HCEC 1CT (cell line): Measurements from ENCODE around the gene TOMM40L.
"Not testable (repeated sequence)": the region's sequence is repeated elsewhere in the genome, so short reads cannot be mapped to it uniquely, and the experiment has no call there.

Experiments used
- DNase-seq: peaks from one replicate; pipeline ENCODE4 v3.0.0-alpha.2; 2017

TOMM40L gene

DNA sequence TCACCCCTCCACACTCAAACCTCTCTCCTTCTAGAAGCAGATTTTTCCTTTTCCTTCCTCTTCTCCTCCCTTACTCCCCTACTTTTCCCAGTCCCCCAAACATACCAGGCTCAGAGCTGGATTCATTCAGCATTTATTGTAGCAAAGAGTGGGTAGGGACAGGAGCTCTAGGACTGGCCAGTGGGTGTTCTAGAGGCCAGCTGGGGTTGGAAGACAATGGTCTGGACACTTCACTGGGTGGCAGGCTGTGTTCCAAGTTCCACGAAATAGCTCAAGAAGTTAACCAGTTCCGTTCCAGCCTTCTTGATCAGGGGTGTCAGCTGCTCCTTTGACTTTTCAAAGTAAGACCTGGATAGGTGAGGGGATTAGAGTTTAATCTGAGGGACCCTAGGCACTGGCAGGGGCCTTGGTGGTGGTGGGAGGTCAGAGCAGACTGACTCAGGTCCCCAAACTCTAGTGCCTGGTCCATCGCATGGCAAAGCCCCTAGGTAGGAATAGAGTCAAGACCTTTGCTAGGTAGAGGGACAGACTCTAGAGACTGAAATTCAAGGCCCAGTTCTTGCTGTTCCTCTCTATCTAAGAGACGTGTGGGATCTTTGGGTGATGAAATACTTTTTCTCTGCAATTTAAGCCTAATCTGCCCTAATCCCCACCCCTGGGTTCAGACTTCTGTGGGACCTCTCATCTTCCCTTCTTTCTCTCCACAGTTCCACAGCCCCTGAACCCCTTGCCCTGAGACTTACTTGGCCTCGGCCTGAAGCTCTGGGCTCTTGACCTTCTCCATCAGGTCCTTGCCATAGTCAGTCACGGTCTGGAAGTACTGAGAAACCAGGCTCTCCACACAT is 3.5 kb upstream of the TOMM40L start:
- no peak for DNase-seq

DNA sequence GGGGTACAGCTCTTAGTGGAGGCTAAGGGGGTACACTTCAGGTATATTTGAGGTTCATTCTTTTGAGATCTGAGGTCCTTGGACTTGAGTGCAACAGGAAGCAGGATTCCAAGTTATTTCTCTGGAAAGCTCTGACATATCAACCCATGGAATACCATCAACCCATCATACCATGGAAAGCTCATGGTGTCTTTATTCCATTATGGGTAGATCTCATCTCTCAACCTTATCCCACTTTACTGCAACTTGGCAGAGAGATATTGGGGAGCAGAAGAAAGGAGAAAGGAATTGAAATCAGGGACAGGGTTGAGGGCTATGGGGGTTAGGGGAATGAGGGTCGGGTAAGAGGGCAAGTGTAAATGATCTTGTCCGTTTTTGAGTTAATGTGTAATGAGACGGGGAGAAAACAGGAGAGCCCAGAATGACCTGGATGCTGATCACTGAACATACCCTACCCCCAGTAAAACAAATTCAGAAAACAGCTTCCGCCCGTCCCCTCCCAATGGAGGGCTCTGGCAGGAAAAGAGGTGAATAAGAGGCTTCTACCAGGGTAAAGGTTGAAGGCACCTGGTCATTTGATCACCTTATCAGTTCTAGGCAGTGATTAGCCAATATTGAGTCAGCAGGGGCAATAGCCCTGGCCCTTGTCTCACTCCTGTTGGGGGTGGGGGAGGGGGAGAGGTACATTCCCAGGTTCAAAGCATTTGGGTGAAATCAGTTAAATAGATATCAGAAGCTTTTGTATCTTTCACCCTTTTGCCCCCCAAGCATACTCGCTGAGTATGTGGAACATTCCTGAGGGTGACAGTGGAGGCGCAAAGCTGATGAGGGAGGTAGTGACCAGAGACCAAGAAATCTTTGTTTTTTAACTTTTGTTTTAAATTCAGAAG is 1.8 kb upstream of the TOMM40L start:
- DNase-seq = no peak

DNA sequence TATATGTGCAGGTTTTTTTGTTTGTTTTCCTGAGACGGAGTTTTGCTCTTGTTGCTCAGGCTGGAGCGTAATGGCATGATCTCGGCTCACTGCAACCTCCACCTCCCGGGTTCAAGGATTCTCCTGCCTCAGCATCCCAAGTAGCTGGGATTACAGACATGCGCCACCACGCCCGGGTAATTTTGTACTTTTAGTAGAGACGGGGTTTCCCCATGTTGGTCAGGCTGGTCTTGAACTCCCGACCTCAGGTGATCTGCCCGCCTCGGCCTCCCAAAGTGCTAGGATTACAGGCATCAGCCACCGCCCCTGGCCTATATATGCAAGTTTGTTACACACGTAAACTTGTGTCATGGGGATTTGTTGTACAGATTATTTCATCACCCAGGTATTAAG is 1.2 kb upstream of the TOMM40L start:
- DNase-seq = not testable (repeated sequence)

DNA sequence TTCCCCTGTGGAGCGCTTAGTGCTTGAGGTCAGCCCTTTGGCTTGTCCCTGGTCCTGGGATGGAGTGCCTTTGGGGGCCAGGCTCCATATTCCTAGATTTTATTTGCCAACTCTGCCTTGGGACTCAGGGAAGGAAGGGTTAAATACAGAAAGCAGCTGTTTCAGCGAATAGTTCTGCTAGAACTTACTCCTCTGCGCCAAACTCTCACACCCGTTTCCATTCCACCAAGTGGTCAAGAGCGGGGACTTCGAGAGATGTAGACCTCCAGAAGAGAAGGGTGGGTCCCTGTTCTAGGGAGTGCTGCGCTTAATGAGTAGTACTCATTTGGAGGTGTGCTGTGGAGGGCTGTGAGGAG is 704 bp upstream of the TOMM40L start:
- DNase-seq = no peak

DNA sequence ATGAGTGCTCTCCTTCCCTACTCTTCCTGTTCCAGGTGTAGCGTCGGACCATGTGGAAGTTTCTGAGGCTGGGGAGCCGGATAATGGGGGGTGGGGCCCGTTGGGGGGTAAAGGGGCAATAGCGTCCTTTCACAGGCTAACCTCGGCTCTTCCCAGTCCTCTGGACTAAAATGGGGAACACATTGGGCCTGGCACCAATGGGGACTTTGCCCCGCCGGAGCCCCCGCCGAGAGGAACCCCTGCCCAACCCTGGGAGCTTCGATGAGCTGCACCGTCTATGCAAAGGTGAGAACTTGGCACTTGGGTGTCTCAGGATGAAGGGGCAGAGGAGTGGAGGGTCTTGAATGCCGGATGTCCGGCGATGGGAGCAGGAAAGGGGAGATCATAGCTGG is 456 bp downstream of the TOMM40L start:
- no peak for DNase-seq

DNA sequence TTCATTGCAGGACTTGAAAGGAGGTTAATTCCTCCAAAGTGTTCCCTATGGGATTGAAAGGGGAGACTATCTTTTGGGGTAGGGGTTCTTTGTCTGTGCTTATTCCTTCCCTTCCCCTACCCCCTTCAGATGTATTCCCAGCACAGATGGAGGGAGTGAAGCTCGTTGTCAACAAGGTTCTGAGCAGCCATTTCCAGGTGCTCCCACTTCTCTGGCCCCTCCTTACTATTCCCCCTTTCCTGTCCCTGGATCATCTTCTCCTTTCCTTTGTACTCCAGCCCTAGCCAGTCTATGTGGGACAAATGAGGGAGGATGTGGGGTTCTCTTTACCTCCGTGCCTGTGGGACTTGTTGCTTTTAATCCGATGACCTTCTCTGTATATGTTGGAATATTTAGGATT is 899 bp downstream of the TOMM40L start:
- DNase-seq = no peak

DNA sequence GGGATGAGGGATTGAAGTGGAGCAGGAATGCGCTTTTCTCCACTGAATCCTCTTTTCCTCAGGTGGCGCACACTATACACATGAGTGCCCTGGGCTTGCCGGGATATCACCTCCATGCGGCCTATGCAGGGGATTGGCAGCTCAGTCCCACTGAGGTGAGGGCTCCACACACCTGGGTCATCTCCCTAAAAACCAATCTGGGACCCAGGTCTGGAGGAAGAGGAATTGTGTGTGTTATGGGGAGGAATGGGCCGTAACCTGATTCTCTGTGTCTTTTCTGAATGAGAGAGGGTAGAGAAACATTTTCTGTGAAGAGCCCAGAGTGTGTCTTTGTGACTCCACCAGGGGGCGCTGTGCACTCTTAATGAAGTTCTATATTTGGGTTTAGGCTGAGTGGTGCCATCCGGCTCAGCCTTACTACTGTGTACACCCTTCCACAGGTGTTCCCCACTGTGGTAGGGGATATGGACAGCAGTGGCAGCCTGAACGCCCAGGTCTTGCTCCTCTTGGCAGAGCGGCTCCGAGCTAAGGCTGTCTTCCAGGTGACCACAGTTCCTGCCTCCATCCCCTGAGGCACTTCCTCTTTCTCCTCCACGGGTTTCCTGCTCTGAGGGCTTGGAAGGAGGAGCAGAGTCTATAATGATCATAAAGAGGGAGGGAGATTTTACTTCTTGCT is 1.5 kb downstream of the TOMM40L start:
- peak; percentile 72 for DNase-seq

DNA sequence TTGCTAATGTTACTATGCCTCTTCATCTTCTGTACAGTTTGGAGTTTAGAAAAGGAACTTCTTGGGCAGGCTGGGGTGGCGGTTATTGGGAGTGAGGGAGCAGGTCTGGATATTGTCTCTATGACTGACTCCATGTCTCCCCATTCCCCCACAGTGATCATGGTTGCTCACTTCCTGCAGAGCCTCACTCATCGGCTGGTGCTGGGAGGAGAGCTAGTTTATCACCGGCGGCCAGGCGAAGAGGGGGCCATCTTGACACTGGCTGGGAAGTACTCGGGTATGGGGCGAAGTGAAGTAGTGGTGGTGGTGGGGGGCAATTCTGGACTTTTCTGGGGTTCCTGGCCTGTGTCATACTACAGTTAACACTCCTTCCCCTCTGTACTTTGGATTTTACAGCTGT is 2.2 kb downstream of the TOMM40L start:
- DNase-seq = no peak

DNA sequence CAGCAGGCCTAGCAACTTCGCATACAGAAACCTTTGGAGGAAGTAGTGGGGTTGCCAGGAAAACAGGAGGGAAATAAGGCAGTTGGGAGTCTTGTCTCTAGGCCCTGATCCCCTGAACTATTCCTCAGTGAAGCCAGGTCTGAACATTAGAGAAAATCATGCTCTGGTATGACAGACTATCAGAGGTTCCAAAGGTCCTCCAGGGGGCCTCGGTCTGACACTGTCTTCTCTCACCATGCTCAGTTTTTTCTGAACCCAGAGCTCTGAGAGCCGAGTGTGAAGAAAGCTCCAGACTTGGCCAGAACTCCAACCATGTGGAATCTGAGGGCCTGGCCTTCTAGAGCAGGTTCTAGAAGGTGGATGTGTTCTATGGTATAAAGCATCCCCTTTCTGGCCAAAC is 4.0 kb downstream of the TOMM40L start:
- DNase-seq = no peak

DNA sequence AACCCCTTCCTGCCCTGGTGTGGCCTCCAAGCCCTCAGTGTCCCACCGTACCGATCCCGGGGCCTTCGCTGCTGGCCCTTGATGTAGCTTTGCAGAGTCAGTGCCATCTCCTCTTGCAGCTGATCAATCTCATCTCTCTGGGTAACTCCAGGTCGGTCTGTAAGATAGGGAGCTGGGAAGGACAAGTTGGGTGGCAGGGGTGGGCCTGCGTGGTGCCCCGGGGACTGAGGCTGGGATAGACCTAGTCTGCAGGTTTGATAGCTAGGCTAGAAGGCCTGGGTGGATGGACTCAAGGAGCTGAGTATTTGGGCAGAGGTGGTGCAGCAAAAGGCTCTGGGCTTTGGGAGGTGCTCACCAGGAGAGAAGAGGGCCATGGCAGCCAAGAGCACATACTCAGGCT is 4.9 kb downstream of the TOMM40L start:
- no peak for DNase-seq

DNA sequence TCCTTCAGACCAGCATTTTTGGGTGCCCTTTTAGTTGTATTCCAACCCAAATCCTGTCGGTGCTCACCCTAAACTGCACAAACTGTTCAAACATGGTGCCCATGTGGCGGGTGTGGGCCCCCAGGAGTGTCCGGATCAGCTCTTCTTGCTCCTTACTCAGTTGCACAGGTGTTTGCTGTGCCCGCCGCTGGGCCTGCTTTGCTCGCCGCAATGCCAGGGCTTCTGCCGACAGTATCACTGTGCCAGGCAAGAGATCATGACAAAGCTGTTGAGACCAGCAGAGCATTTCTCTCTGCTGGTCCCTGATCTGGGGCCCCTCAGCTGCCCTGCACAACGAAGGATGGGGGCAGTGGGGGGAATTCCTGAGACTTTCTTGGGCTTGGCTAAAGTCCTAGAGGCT is 7.2 kb downstream of the TOMM40L start:
- DNase-seq = no peak

DNA sequence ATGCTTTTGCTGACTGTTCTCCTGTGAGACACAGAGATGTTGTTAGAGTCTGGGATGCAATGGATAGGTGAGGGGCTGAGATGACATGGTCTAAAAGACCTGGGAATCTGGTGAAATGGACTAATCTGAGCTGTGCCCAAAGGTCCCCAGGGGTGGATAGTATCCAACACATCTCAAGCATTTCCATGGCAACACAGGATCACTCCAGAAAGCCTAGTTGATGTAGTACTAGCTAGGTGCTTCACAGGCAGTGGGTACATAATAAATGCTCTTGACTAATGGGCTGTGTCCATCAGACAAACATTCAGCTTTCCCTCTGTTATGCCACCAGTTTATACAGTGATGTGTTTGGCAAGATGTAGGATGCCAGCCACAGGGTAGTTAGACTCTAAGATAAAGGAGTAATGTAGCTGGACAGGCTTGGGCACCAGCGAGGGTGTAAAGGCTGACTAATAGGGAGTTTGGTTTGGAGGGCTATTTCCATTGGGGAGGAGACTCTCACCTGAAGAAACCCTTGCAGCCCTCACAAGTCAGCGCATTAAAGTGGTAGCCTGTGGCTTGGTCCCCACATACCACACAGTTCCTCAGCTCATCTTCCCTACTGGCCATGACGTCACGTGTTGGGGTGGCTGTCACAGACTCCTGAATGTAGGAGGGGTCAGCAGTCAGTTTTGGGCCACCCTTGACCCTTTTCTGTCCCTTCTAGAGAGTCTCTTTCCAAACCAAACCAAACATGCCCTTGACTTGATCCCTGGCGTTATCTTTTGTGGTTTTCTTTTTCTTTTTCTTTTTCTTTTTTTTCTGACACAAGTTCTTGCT is 10.3 kb downstream of the TOMM40L start:
- DNase-seq = no peak

DNA sequence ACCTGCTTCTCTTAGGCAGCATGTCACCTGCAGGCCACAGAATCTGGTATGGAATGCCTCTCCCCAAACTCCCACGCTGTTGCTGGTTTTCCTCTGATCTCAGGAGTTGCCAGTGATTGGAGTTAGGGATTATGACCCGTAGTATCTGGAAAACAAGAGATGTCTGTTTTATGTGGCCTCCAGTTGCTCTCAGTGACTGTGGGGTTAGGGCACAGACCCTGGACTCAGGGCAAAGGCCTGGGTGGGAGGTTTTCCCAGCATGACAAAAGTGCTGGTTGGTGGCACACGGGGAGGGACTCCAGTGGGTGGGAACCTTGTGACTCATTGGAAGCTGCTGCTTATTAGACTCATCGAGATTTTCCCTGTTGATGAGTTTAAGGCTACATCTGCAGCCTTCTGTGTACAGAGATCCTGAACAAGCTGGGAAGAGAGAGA is 12.2 kb downstream of the TOMM40L start, which contains the start of gene NR1I3:
NR1I3 (minus strand) TSS at position 165 of the 435 bp plus-strand sequence. CDS start 1,638 bp downstream, outside the sequence.
- DNase-seq = no peak

DNA sequence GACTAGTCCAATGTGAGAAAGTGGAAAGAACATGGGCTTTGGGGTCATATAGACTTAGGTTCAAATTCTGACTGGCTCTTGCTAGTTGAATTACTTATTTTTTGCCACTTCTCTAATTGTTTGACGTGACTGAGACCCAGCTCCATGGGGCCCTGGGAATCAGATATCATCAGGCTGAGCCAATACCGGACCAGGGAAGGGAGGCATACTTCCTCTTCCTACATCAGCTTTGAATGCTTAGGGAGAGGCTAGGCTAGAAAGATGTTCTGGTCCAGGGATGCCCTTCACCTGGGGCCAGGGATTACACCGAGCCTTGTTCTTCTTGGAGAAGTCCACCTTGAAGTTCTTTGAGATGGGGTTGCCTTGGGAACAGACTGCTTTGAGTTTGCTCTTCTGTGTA is 15.8 kb downstream of the TOMM40L start:
- no peak for DNase-seq

DNA sequence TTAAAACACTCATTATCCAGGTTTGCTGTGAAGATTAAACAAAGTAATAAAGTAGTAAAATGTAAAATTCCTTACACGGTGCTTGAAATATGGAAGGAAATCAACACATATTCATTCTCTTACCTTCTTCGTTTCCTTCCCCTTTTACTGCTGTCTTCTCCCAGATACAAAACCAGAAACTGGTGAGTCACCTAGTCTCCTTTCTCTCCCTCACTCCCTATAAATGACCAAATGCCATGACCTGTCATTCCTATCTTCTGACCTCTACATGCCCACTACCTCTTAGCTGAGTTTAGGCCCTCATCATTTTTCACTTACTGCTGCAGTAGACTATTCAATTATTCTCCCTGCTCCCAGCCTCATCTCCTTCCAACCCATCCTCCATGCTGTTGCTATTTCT is 16.5 kb downstream of the TOMM40L start:
- no peak for DNase-seq

DNA sequence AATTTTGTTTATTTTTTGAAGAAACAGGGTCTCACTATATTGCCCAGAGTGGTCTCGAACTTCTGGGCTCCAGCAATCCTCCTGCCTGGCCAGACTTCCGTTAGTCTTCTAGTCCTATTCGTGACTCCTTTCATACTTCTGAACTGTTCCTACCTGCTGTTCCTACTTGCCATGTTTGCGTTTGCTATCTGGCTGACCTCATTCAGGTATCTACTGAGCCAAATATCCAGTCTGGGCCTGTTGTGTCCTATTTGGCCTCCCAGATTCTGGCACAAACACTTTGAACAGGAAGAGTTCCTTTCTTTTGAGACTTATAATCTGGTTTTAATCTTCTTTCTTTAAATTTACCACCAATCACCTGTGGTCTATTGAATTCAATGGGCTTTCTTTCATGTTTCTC is 19.0 kb downstream of the TOMM40L start:
- no peak for DNase-seq

DNA sequence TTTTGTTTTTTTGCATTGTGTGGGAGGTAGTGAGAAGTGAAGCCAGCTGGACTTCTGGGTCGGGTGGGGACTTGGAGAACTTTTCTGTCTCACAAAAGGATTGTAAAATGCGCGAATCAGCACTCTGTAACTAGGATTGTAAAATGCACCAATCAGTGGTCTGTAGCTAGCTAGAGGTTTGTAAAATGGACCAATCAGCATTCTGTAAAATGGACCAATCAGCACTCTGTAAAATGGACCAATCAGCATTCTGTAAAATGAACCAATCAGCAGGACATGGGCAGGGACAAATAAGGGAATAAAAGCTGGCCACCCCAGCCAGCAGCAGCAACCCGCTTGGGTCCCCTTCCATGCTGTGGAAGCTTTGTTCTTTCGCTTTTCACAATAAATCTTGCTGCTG is 24.2 kb downstream of the TOMM40L start:
- DNase-seq = not testable (repeated sequence)

DNA sequence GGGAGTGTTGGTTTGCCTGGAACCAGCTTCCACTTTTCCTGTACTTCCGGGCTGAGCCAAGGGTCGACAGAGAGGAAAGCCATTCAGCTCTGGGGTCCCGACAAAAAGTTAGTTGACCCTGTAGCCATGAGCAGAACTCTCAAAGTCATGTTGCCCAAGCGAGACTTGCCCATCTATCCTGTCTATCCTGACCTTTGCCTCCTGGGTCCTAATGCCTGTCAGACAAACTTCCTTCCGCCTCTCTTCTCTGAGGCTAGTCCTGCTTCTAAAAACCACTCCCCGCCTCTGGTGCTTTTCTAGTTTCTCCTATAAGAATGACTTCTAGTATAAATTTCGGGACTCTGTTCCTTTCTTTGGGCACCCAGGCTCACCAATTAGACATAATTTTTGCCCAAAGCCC is 25.0 kb downstream of the TOMM40L start:
- DNase-seq = no peak

DNA sequence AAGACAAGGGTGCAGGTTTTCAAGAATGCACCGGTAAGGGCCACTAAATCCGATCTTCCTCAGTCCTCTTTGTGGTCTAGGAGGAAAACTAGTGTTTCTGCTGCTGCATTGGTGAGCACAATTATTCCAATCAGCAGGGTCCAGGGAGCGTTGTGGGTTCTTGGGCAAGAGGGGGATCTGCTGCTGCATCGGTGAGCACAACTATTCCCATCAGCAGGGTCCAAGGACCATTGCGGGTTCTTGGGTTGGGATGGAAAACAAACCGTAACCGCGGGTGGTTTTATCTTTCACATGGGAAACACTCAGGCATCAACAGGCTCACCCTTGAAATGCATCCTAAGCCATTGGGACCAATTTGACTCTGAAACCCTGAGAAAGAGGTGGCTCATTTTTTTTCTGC is 25.7 kb downstream of the TOMM40L start:
- DNase-seq = no peak

DNA sequence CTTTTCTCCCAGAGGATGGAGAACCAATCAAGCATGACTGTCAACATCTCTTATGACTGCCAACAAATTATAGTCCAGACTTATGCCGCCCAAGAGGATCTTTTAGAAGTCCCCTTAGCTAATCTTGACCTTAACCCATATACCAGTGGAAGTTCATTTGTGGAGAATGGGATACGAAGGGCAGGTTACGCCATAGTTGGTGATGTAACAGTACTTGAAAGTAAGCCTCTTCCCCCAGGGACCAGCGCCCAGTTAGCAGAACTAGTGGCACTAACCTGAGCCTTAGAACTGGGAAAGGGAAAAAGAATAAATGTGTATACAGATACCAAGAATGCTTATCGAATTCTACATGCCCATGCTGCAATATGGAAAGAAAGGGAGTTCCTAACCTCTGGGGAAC is 29.4 kb downstream of the TOMM40L start:
- not testable (repeated sequence) for DNase-seq

DNA sequence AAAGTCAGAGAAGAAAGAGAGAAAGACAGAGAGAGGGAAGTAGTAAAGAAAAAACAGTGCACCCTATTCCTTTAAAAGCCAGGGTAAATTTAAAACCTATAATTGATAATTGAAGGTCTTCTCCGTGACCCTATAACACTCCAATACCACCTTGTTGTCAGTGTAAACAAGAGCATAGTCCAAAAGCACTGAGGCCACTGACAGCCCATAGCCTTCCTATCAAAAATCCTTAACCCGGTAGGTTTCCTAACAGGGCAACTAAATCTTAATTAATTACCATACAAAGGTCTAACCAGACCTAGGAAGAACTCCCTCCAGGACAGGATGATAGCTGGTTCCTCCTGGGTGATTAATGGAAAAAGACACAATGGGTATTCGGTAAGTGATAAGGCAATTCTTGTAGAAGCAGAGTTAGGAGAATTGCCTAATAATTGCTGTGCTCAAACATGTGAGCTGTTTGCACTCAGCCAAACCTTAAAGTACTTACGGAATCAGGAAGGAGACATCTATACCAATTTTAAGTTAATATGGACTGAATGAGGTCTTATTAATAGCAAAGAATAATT is 30.2 kb downstream of the TOMM40L start:
- DNase-seq = not testable (repeated sequence)

DNA sequence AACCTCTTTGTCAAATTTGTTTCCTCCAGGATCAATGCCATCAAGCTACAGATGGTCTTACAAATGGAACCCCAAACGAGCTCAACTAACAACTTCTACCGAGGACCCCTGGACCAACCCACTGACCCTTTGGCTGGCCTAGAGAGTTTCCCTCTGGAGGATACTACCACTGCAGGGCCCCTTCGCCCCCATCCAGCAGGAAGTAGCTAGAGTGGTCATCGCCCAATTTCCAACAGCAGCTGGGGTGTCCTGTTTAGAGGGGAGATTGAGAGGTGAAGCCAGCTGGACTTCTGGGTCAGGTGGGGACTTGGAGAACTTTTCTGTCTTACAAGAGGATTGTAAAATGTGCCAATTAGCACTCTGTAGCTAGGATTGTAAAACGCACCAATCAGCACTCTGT is 31.2 kb downstream of the TOMM40L start:
- DNase-seq = not testable (repeated sequence)
